Fibroblast of lung (primary cell): Measurements from ENCODE around the gene TAS2R42.

Experiments used
- EZH2 ChIP-seq: IDR thresholded peaks from 2 replicates; pipeline ENCODE4 v1.5.1; 2012; ENCODE audit warnings: low read length, control low read depth, mild to moderate bottlenecking; ENCODE audit errors: missing control alignments
- TF ChIP-seq, protein P1 (sequence below), 2 donors: IDR thresholded peaks in 1 of 2; conservative IDR thresholded peaks in 1 of 2; 1 replicate in 1 of 2; 2 replicates in 1 of 2; pipeline ENCODE4 v1.5.1; 2011 to 2012; ENCODE audit warnings: low read length in 2 of 2, control low read depth in 1 of 2, inconsistent platforms in 1 of 2, low read depth in 1 of 2, mild to moderate bottlenecking in 1 of 2

GRCh38 chr12:11162502-11162901, 24.2 kb downstream of the TAS2R42 start:
- TF ChIP-seq, protein P1, sequence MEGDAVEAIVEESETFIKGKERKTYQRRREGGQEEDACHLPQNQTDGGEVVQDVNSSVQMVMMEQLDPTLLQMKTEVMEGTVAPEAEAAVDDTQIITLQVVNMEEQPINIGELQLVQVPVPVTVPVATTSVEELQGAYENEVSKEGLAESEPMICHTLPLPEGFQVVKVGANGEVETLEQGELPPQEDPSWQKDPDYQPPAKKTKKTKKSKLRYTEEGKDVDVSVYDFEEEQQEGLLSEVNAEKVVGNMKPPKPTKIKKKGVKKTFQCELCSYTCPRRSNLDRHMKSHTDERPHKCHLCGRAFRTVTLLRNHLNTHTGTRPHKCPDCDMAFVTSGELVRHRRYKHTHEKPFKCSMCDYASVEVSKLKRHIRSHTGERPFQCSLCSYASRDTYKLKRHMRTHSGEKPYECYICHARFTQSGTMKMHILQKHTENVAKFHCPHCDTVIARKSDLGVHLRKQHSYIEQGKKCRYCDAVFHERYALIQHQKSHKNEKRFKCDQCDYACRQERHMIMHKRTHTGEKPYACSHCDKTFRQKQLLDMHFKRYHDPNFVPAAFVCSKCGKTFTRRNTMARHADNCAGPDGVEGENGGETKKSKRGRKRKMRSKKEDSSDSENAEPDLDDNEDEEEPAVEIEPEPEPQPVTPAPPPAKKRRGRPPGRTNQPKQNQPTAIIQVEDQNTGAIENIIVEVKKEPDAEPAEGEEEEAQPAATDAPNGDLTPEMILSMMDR (conservative IDR thresholded peaks at IDR 0.05 in 1 of 2, IDR thresholded peaks at IDR 0.05 in 1 of 2; ENCODE audit: low read depth in 1 of 2, low read length in 2 of 2) = no peak
- no peak for TF ChIP-seq EZH2
